Suprapubic skin (tissue), 3 donors: Measurements from ENCODE around the gene CNTN4.

Source experiments
- POLR2A ChIP-seq, 2 donors: fragments of 450-650 bp; IDR thresholded peaks; one replicate each; pipeline ENCODE4 v1.6.1; 2017; ENCODE audit warnings: antibody characterized with exemption in 2 of 2, mild to moderate bottlenecking in 2 of 2, moderate library complexity in 2 of 2
- TF ChIP-seq, protein P1 (sequence below), 2 donors: fragments of 200-600 bp in 1 of 2; fragments of 450-650 bp in 1 of 2; sonication (generic) in 1 of 2; IDR thresholded peaks; one replicate each; pipeline ENCODE4 v1.5.1; 2016 to 2019; ENCODE audit warnings: antibody characterized with exemption in 2 of 2, mild to moderate bottlenecking in 1 of 2, moderate library complexity in 1 of 2

DNA sequence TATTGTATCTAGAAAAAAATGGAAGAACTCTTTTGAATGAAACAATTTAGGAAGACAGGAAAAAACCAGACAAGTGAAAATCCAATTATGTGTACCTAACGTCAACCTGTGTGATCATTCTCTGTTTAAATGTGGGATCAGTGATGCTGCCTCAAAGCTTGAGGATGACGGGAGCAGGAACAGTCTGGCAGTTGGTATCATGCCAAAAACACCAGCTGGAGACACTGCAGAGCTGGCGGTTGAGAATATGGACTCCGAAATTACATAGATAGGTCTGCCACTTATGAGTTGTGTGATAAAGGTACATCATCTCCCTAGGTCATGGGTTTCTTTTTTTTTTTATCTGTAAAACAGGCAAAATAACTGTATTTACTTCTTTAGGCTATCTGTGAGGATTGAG, 480.5 kb downstream of the CNTN4 start:
- TF ChIP-seq, protein P1, sequence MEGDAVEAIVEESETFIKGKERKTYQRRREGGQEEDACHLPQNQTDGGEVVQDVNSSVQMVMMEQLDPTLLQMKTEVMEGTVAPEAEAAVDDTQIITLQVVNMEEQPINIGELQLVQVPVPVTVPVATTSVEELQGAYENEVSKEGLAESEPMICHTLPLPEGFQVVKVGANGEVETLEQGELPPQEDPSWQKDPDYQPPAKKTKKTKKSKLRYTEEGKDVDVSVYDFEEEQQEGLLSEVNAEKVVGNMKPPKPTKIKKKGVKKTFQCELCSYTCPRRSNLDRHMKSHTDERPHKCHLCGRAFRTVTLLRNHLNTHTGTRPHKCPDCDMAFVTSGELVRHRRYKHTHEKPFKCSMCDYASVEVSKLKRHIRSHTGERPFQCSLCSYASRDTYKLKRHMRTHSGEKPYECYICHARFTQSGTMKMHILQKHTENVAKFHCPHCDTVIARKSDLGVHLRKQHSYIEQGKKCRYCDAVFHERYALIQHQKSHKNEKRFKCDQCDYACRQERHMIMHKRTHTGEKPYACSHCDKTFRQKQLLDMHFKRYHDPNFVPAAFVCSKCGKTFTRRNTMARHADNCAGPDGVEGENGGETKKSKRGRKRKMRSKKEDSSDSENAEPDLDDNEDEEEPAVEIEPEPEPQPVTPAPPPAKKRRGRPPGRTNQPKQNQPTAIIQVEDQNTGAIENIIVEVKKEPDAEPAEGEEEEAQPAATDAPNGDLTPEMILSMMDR (IDR thresholded peaks at IDR 0.05), result no peak
- TF ChIP-seq POLR2A (IDR thresholded peaks at IDR 0.05), result no peak
